ENCODE results near the gene MEG3. TPM values are rescaled to one million over a fixed set of nuclear protein-coding genes. Genes with fewer than 3 reads are reported as not detected.

MEG3 gene
- total RNA-seq, 1 experiment from 2014 or later, result 62.4 TPM

DNA sequence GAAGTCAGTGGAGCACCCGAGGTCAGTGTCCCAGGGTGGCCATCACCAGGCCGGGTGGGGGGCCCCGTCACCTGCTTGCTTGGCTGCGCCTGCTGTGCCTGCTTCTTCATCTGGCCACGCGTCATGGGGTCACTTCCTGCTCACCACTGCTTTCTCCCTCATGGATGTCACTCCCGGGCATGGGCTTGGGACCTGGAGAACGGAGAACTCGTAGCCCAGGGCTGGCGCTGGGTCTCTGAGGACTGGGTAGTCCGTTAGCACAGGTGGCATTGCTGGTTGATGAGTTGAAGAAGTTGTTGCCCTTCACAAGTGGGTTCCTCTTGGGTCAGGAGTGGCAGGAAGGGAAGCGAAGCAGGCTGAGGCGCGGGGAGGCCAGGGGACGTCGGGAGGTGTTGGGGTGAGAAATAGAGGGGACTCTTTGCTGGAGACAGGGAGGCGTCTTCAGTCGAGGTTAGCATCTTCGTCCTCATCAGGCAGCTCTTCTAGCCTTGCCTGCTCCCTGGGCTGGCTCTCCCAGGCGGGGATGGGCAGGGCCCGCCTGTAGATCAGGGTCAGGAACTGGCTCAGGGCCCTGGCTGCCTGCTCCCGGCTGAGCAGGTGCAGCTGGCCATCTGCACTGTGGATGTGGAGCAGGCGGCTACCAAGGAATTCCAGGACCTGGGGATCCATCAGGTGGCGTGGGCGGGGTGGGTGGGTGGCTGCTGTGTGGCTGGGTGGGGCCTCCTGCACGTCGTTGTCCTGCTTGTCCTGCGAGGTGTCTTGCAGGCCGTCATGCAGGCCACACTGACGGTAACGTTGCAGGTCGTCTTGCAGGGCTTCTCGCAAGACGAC is 54.6 kb downstream of the MEG3 start:
- no peak for DNase-seq (ENCODE audit: low read depth, low spot score)
- POLR2A ChIA-PET, result no interaction called here
- CTCF ChIA-PET, result no interaction called here
- no TSS peak for BruUV-seq (replicated peaks)
- TF ChIP-seq, protein P1, sequence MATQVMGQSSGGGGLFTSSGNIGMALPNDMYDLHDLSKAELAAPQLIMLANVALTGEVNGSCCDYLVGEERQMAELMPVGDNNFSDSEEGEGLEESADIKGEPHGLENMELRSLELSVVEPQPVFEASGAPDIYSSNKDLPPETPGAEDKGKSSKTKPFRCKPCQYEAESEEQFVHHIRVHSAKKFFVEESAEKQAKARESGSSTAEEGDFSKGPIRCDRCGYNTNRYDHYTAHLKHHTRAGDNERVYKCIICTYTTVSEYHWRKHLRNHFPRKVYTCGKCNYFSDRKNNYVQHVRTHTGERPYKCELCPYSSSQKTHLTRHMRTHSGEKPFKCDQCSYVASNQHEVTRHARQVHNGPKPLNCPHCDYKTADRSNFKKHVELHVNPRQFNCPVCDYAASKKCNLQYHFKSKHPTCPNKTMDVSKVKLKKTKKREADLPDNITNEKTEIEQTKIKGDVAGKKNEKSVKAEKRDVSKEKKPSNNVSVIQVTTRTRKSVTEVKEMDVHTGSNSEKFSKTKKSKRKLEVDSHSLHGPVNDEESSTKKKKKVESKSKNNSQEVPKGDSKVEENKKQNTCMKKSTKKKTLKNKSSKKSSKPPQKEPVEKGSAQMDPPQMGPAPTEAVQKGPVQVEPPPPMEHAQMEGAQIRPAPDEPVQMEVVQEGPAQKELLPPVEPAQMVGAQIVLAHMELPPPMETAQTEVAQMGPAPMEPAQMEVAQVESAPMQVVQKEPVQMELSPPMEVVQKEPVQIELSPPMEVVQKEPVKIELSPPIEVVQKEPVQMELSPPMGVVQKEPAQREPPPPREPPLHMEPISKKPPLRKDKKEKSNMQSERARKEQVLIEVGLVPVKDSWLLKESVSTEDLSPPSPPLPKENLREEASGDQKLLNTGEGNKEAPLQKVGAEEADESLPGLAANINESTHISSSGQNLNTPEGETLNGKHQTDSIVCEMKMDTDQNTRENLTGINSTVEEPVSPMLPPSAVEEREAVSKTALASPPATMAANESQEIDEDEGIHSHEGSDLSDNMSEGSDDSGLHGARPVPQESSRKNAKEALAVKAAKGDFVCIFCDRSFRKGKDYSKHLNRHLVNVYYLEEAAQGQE (IDR thresholded peaks at IDR 0.05; ENCODE audit: insufficient read depth in 1 of 2, low read depth in 2 of 2, low read length in 1 of 2), result no peak
- TF ChIP-seq TCF7L2 (IDR thresholded peaks at IDR 0.05; ENCODE audit: low read depth, low read length), result no peak
- TF ChIP-seq, protein P2, sequence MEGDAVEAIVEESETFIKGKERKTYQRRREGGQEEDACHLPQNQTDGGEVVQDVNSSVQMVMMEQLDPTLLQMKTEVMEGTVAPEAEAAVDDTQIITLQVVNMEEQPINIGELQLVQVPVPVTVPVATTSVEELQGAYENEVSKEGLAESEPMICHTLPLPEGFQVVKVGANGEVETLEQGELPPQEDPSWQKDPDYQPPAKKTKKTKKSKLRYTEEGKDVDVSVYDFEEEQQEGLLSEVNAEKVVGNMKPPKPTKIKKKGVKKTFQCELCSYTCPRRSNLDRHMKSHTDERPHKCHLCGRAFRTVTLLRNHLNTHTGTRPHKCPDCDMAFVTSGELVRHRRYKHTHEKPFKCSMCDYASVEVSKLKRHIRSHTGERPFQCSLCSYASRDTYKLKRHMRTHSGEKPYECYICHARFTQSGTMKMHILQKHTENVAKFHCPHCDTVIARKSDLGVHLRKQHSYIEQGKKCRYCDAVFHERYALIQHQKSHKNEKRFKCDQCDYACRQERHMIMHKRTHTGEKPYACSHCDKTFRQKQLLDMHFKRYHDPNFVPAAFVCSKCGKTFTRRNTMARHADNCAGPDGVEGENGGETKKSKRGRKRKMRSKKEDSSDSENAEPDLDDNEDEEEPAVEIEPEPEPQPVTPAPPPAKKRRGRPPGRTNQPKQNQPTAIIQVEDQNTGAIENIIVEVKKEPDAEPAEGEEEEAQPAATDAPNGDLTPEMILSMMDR (IDR thresholded peaks at IDR 0.05), result no peak
- no peak for TF ChIP-seq SIN3A (IDR thresholded peaks at IDR 0.05; ENCODE audit: borderline replicate concordance, insufficient read depth, low read depth, low read length)
- no peak for TF ChIP-seq POLR2AphosphoS5 (IDR thresholded peaks at IDR 0.05; ENCODE audit: low read depth, low read length)
- H3K36me3 ChIP-seq (ENCODE audit: control insufficient read depth, insufficient read depth, low read length), result no peaks in the 10 kb centered on the region
- H3K4me1 ChIP-seq (ENCODE audit: control insufficient read depth, insufficient read depth, low read length), result no peaks in the 10 kb centered on the region
- no peaks in the 10 kb centered on the region for H3K27me3 ChIP-seq (ENCODE audit: control insufficient read depth, insufficient read depth, low read length)
- no peaks in the 10 kb centered on the region for H3K9me3 ChIP-seq (ENCODE audit: control insufficient read depth, insufficient read depth, low read depth, low read length)
- H3K4me3 ChIP-seq (ENCODE audit: low read depth in 2 of 2, low read length in 2 of 2), result no peak overlapping the region
- H3K27ac ChIP-seq (ENCODE audit: low read length), result no peak overlapping the region
- in situ Hi-C loops (cut with HindIII; ENCODE audit: low pct_unique_long_range_greater_than_20kb, low sequenced_read_pairs) (no loop called here), intact Hi-C loops (cut with micrococcal nuclease; ENCODE audit: unreplicated experiment) (no loop called here)
- no peak for ATAC-seq

DNA sequence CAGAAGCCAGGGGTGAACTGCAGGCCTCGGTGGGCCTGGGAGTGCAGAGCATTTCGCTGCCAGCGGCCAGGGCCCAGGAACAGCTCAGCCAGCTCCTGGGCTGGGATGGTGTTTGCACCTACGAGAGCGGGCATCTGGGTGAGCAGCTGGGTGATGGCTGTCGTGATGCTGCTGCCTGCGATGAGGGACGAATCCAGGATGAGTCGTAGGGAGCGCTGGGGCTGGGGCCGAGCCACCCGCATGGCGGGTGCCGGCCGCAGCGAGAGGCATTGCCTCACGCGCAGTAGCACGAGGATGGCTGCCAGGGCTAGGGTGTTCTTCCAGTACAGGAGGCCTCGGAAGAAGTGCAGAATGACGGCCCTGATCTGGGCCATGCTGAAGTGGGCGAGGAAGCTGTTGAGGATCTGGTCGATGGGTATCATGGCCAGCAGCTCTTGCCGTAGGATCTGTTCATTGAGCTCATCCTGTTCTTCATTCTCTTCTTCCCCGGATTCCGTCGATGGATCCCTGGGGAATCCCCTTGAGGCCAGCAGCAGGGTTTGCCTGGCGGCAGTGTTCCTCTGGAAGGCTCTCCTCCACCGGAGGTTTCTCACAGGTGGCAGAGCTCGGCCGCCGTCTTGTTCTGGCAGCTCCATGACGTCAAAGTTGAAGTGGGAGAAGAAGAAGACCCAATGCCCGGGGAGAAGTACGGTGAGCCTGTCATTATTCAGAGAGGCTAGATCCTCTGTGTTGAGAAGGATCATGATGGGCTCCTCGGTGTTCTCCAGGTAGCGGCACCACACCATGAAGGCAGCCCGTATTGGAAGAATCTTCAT is 55.5 kb downstream of the MEG3 start:
- CTCF ChIA-PET, result no interaction called here
- intact Hi-C loops (cut with micrococcal nuclease; ENCODE audit: unreplicated experiment), result no loop called here
- ATAC-seq (no peak), DNase-seq (ENCODE audit: low read depth, low spot score) (no peak)
- H3K9me3 ChIP-seq (ENCODE audit: control insufficient read depth, insufficient read depth, low read depth, low read length), result no peaks in the 10 kb centered on the region
- no peaks in the 10 kb centered on the region for H3K36me3 ChIP-seq (ENCODE audit: control insufficient read depth, insufficient read depth, low read length)
- POLR2A ChIA-PET, result no interaction called here
- in situ Hi-C loops (cut with HindIII; ENCODE audit: low pct_unique_long_range_greater_than_20kb, low sequenced_read_pairs), result no loop called here
- H3K4me1 ChIP-seq (ENCODE audit: control insufficient read depth, insufficient read depth, low read length), result no peaks in the 10 kb centered on the region
- BruUV-seq (replicated peaks), result no TSS peak
- H3K4me3 ChIP-seq (ENCODE audit: low read depth in 2 of 2, low read length in 2 of 2), result no peak overlapping the region
- H3K27me3 ChIP-seq (ENCODE audit: control insufficient read depth, insufficient read depth, low read length), result no peaks in the 10 kb centered on the region
- no peak overlapping the region for H3K27ac ChIP-seq (ENCODE audit: low read length)
- TF ChIP-seq, protein P2 (IDR thresholded peaks at IDR 0.05), result no peak
- TF ChIP-seq POLR2AphosphoS5 (IDR thresholded peaks at IDR 0.05; ENCODE audit: low read depth, low read length) (no peak), SIN3A (IDR thresholded peaks at IDR 0.05; ENCODE audit: borderline replicate concordance, insufficient read depth, low read depth, low read length) (no peak), TCF7L2 (IDR thresholded peaks at IDR 0.05; ENCODE audit: low read depth, low read length) (no peak)
- TF ChIP-seq, protein P1 (IDR thresholded peaks at IDR 0.05; ENCODE audit: insufficient read depth in 1 of 2, low read depth in 2 of 2, low read length in 1 of 2), result no peak

Measured in Panc1 (cell line).